HepG2 (cell line): ENCODE data around the gene YEATS4. TPM values are rescaled to one million over a fixed set of nuclear protein-coding genes. Genes with fewer than 3 reads are reported as not detected.

Source experiments
- GATAD2A ChIP-seq: IDR thresholded peaks from 2 replicates; pipeline ENCODE4 v1.6.1; 2016
- HNF1B ChIP-seq: sonication (generic); formaldehyde crosslinking; IDR thresholded peaks from 2 replicates; pipeline ENCODE4 v1.5.1; 2020; ENCODE audit warnings: mild to moderate bottlenecking, moderate library complexity, missing genetic modification reagents
- MAX ChIP-seq: IDR thresholded peaks from 2 replicates; pipeline ENCODE4 v1.6.1; 2012; ENCODE audit warnings: inconsistent platforms
- PAXIP1 ChIP-seq: sonication (generic); formaldehyde crosslinking; conservative IDR thresholded peaks from 2 replicates; pipeline ENCODE4 v1.4.0; 2020; ENCODE audit warnings: mild to moderate bottlenecking, missing genetic modification reagents, moderate library complexity
- POLR2A ChIP-seq, 2 experiments: IDR thresholded peaks; 2 replicates each; pipeline ENCODE4 v1.6.1; 2011; ENCODE audit warnings: low read depth in 2 of 2, low read length in 2 of 2, mild to moderate bottlenecking in 1 of 2, moderate library complexity in 1 of 2; ENCODE audit not compliant: insufficient read depth in 1 of 2
- THAP9 ChIP-seq: sonication (generic); formaldehyde crosslinking; IDR thresholded peaks from 2 replicates; pipeline ENCODE4; 2020; ENCODE audit warnings: missing genetic modification reagents, mild to moderate bottlenecking, borderline replicate concordance
- ZBTB14 ChIP-seq: sonication (generic); formaldehyde crosslinking; IDR thresholded peaks from 2 replicates; pipeline ENCODE4 v1.4.0; 2020; ENCODE audit warnings: missing genetic modification reagents
- ZFP62 ChIP-seq: sonication (generic); formaldehyde crosslinking; IDR thresholded peaks from 2 replicates; pipeline ENCODE4 v1.4.0; 2020; ENCODE audit warnings: missing genetic modification reagents
- ZHX2 ChIP-seq, 2 experiments: sonication (generic) in 1 of 2; formaldehyde crosslinking in 1 of 2; IDR thresholded peaks; 2 replicates each; pipeline versions ENCODE4 v1.6.1 to v1.9.0; 2014 to 2022; ENCODE audit warnings: antibody characterized with exemption in 1 of 2, borderline replicate concordance in 1 of 2, inconsistent platforms in 1 of 2, low read depth in 1 of 2, missing genetic modification reagents in 1 of 2
- ZNF605 ChIP-seq: sonication (generic); formaldehyde crosslinking; IDR thresholded peaks from 2 replicates; pipeline ENCODE4 v1.8.0; 2022; ENCODE audit warnings: mild to moderate bottlenecking, missing genetic modification reagents
- ZNF652 ChIP-seq: IDR thresholded peaks from 2 replicates; pipeline ENCODE4 v1.6.1; 2016; ENCODE audit warnings: low read depth, borderline replicate concordance
- ZNF850 ChIP-seq: sonication (generic); formaldehyde crosslinking; conservative IDR thresholded peaks from 2 replicates; pipeline ENCODE4 v1.9.0; 2021; ENCODE audit warnings: mild to moderate bottlenecking, missing genetic modification reagents
- polyA plus RNA-seq, 8 experiments: library from polyadenylated mRNA; depleted of rRNA in 3 of 8; stranded (reverse) in 7 of 8; unstranded in 1 of 8; fragments of >200 nt; fragmentation: Illumina TruSeq in 4 of 8; extraction: Trizol in 4 of 8; gene quantifications; 2 replicates each; pipeline versions ENCODE4 v1.2.1 to v1.2.3, GENCODE V29; 2011 to 2016; ENCODE audit warnings: low read depth in 4 of 8, missing spikeins in 1 of 8, mixed read lengths in 1 of 8; ENCODE audit not compliant: insufficient read depth in 1 of 8
- total RNA-seq, 5 experiments: library from RNA; depleted of rRNA; stranded (reverse); fragments of >200 nt; fragmentation: Illumina TruSeq; extraction: Trizol; gene quantifications; 2 replicates each; pipeline ENCODE4 v1.2.3, GENCODE V29; 2016; ENCODE audit warnings: low read depth in 1 of 5

YEATS4 gene
- total and polyA plus RNA-seq, 2 of the 13 experiments (the other 11 are each of a cell fraction or from before 2014, with no cell fraction given) = 16.8 to 45.0 TPM

GRCh38 chr12:69329669-69330428 is 29.7 kb upstream of the YEATS4 start (continued):
- no peak for TF ChIP-seq ZHX2 (IDR thresholded peaks at IDR 0.05; ENCODE audit: low read depth)
- no peak for TF ChIP-seq ZHX2 (CRISPR knock-in tag; IDR thresholded peaks at IDR 0.05; ENCODE audit: borderline replicate concordance)
- no peak for TF ChIP-seq THAP9 (CRISPR knock-in tag)
- TF ChIP-seq POLR2A (IDR thresholded peaks at IDR 0.05; ENCODE audit: insufficient read depth in 1 of 2, low read depth in 2 of 2, low read length in 2 of 2) = peak; percentile 35 to 36; a peak in 2 of 4 replicates
- TF ChIP-seq ZNF850 (CRISPR knock-in tag) = no peak
- TF ChIP-seq GATAD2A (CRISPR knock-in tag) = peak; percentile 52; the same call in 1 of the 2 replicates
- TF ChIP-seq ZBTB14 (CRISPR knock-in tag) = no peak
- no peak for TF ChIP-seq ZFP62 (CRISPR knock-in tag)
- peak; percentile 18; the same call in 1 of the 2 replicates for TF ChIP-seq ZNF652
- 0 out of 2 replicates have a peak, but pooled peaks have one; percentile 13 for TF ChIP-seq PAXIP1 (CRISPR knock-in tag)
- 0 out of 2 replicates have a peak, but pooled peaks have one; percentile 9 for TF ChIP-seq MAX
- TF ChIP-seq ZNF605 (CRISPR knock-in tag) = no peak
- no peak for TF ChIP-seq HNF1B (CRISPR knock-in tag)
